Glomerular endothelial cell (primary cell): ENCODE data around the gene PCSK6. TPM values are rescaled to one million over a fixed set of nuclear protein-coding genes. Genes with fewer than 3 reads are reported as not detected.
"Not testable (repeated sequence)": the region's sequence is repeated elsewhere in the genome, so short reads cannot be mapped to it uniquely, and the experiment has no call there.

Experiments
- DNase-seq: peaks from one replicate; pipeline ENCODE4 v3.0.0-alpha.2; 2011; ENCODE audit warnings: low read depth, low spot score; ENCODE audit errors: extremely low read depth
- total RNA-seq: library from RNA; depleted of rRNA; stranded (reverse); fragments of >200 nt; gene quantifications from 2 replicates; pipeline ENCODE4 v1.2.3, GENCODE V29; 2015

The PCSK6 gene
- total RNA-seq, 1 donor from 2014 or later, result 24.4 TPM

- no peak for DNase-seq
Measured at GRCh38 chr15:101464999-101465669, 24.4 kb downstream of the PCSK6 start.

GRCh38 chr15:101464256-101464998 lies 25.1 kb downstream of the PCSK6 start:
- DNase-seq, result no peak

- DNase-seq, result not testable (repeated sequence)
Measured at GRCh38 chr15:101463696-101464095, 25.8 kb downstream of the PCSK6 start.

GRCh38 chr15:101463270-101463669 lies 26.2 kb downstream of the PCSK6 start:
- no peak for DNase-seq

- DNase-seq, result no peak
Measured at GRCh38 chr15:101461097-101461496, 28.4 kb downstream of the PCSK6 start.

- DNase-seq, result no peak
Measured at GRCh38 chr15:101459579-101460300, 29.8 kb downstream of the PCSK6 start.

GRCh38 chr15:101458908-101459578 lies 30.5 kb downstream of the PCSK6 start:
- no peak for DNase-seq

GRCh38 chr15:101458158-101458900 lies 31.2 kb downstream of the PCSK6 start:
- no peak for DNase-seq

GRCh38 chr15:101457696-101458095 lies 31.8 kb downstream of the PCSK6 start:
- DNase-seq, result no peak

GRCh38 chr15:101456057-101456739 lies 33.3 kb downstream of the PCSK6 start:
- no peak for DNase-seq

- no peak for DNase-seq
Measured at GRCh38 chr15:101455291-101456025, 34.0 kb downstream of the PCSK6 start.

GRCh38 chr15:101454781-101455180 lies 34.7 kb downstream of the PCSK6 start:
- not testable (repeated sequence) for DNase-seq

- DNase-seq, result no peak
Measured at GRCh38 chr15:101454365-101454764, 35.1 kb downstream of the PCSK6 start.

- no peak for DNase-seq
Measured at GRCh38 chr15:101453123-101454120, 36.1 kb downstream of the PCSK6 start.

GRCh38 chr15:101452572-101452971 lies 36.9 kb downstream of the PCSK6 start:
- DNase-seq, result no peak

- DNase-seq, result no peak
Measured at GRCh38 chr15:101451846-101452245, 37.7 kb downstream of the PCSK6 start.

GRCh38 chr15:101451266-101451799 lies 38.2 kb downstream of the PCSK6 start:
- no peak for DNase-seq
